Smooth muscle cell (in vitro differentiated cells): ENCODE measurements around the gene RHOBTB3. TPM values are rescaled to one million over a fixed set of nuclear protein-coding genes. Genes with fewer than 3 reads are reported as not detected.

Experiments used
- DNase-seq: peaks from one replicate; lab custom pipeline; 2025; ENCODE audit not compliant: unreplicated experiment; lab: John Stamatoyannopoulos, UW
- H2AFZ ChIP-seq: fragments of 200-600 bp; sonication (generic); 2 replicates; pipeline ENCODE4 v1.6.0; 2016; ENCODE audit warnings: antibody characterized with exemption, low read depth, mild to moderate bottlenecking
- H3F3A ChIP-seq: fragments of 200-600 bp; sonication (generic); 2 replicates; pipeline ENCODE4 v1.6.0; 2017; ENCODE audit warnings: antibody characterized with exemption, low read depth
- H3K27ac ChIP-seq: fragments of 200-600 bp; sonication (generic); 2 replicates; pipeline ENCODE4 v1.5.1; 2016; ENCODE audit warnings: low read depth, mild to moderate bottlenecking
- H3K27me3 ChIP-seq: fragments of 200-600 bp; sonication (generic); 2 replicates; pipeline ENCODE4 v1.6.1; 2016; ENCODE audit warnings: low read depth, mild to moderate bottlenecking
- H3K36me3 ChIP-seq: fragments of 200-600 bp; sonication (generic); 2 replicates; pipeline ENCODE4 v1.5.1; 2016; ENCODE audit warnings: low read depth
- H3K4me1 ChIP-seq: fragments of 200-600 bp; sonication (generic); 2 replicates; pipeline ENCODE4 v1.5.1; 2016; ENCODE audit warnings: low read depth
- H3K4me2 ChIP-seq: fragments of 200-600 bp; sonication (generic); 2 replicates; pipeline ENCODE4 v1.6.0; 2016; ENCODE audit warnings: mild to moderate bottlenecking
- H3K4me3 ChIP-seq: fragments of 200-600 bp; sonication (generic); 2 replicates; pipeline ENCODE4 v1.5.1; 2016; ENCODE audit warnings: mild to moderate bottlenecking
- H3K79me2 ChIP-seq: fragments of 200-600 bp; sonication (generic); 2 replicates; pipeline ENCODE4 v1.6.0; 2016; ENCODE audit warnings: low read depth, mild to moderate bottlenecking
- H3K9ac ChIP-seq: fragments of 200-600 bp; sonication (generic); 2 replicates; pipeline ENCODE4 v1.6.0; 2016; ENCODE audit warnings: low read depth
- H3K9me3 ChIP-seq: fragments of 200-600 bp; sonication (generic); replicated peaks from 2 replicates; pipeline ENCODE4 v1.5.1; 2016; ENCODE audit warnings: low read depth
- H4K20me1 ChIP-seq: fragments of 200-600 bp; sonication (generic); 2 replicates; pipeline ENCODE4 v1.6.0; 2016; ENCODE audit warnings: low read depth
- WGBS: methylation state at CpG from one replicate; pipeline ENCODE4 v1.1.7; 2016; ENCODE audit warnings: low lambda C conversion rate; 5-methylcytosine and 5-hydroxymethylcytosine counted together
- polyA plus RNA-seq: library from polyadenylated mRNA; unstranded; fragments of >200 nt; fragmentation: Nextera tagmentation; extraction: Ambion mirVana; gene quantifications from 2 replicates; pipeline ENCODE4 v1.2.1, GENCODE V29; 2016
- total RNA-seq: library from RNA; depleted of rRNA; stranded (reverse); fragments of >200 nt; gene quantifications from 2 replicates; pipeline ENCODE4 v1.2.3, GENCODE V29; 2014
- TF ChIP-seq, protein P1 (sequence below): fragments of 200-600 bp; sonication (generic); IDR thresholded peaks from 2 replicates; pipeline ENCODE4 v1.5.1; 2017; ENCODE audit warnings: borderline replicate concordance, mild to moderate bottlenecking, antibody characterized with exemption; ENCODE audit not compliant: insufficient read depth, poor library complexity, severe bottlenecking

RHOBTB3 gene
- total and polyA plus RNA-seq, 2 experiments from 2014 or later, result 127 to 213 TPM

DNA sequence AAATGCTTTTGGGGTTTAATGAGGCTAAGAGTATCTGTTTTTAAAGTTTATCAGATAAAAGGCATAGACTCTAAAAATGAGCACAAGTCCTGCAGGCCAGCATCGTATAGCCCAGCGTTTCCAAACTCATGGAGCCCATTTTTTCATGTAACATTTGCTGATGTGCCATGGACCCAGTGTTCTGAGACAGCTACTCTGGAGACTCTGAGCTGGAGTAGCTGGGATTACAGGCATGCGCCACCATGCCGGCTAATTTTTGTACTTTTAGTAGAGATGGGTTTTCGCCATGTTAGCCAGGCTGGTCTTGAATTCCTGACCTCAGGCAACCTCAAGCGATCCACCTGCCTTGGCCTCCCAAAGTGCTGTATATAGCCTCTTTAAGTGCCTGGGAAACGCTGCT lies 75.6 kb downstream of the RHOBTB3 start:
- DNase-seq, result no peak
- Histone ChIP-seq H2AFZ (no peak overlapping the region), H3K9ac (no peak overlapping the region), H3K36me3 (no peaks in the 10 kb centered on the region), H3K4me3 (no peak overlapping the region), H3K79me2 (no peaks in the 10 kb centered on the region), H4K20me1 (no peaks in the 10 kb centered on the region), H3K4me1 (peaks cover 14% of the 10 kb centered on the region), H3K9me3 (no peaks in the 10 kb centered on the region), H3K4me2 (no peak overlapping the region), H3K27me3 (no peaks in the 10 kb centered on the region), H3F3A (peaks cover 19% of the 10 kb centered on the region), H3K27ac (no peak overlapping the region)
- TF ChIP-seq, protein P1, sequence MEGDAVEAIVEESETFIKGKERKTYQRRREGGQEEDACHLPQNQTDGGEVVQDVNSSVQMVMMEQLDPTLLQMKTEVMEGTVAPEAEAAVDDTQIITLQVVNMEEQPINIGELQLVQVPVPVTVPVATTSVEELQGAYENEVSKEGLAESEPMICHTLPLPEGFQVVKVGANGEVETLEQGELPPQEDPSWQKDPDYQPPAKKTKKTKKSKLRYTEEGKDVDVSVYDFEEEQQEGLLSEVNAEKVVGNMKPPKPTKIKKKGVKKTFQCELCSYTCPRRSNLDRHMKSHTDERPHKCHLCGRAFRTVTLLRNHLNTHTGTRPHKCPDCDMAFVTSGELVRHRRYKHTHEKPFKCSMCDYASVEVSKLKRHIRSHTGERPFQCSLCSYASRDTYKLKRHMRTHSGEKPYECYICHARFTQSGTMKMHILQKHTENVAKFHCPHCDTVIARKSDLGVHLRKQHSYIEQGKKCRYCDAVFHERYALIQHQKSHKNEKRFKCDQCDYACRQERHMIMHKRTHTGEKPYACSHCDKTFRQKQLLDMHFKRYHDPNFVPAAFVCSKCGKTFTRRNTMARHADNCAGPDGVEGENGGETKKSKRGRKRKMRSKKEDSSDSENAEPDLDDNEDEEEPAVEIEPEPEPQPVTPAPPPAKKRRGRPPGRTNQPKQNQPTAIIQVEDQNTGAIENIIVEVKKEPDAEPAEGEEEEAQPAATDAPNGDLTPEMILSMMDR, result no peak
- WGBS, result 94% methylated on average over 7 of the region's 7 CpGs

DNA sequence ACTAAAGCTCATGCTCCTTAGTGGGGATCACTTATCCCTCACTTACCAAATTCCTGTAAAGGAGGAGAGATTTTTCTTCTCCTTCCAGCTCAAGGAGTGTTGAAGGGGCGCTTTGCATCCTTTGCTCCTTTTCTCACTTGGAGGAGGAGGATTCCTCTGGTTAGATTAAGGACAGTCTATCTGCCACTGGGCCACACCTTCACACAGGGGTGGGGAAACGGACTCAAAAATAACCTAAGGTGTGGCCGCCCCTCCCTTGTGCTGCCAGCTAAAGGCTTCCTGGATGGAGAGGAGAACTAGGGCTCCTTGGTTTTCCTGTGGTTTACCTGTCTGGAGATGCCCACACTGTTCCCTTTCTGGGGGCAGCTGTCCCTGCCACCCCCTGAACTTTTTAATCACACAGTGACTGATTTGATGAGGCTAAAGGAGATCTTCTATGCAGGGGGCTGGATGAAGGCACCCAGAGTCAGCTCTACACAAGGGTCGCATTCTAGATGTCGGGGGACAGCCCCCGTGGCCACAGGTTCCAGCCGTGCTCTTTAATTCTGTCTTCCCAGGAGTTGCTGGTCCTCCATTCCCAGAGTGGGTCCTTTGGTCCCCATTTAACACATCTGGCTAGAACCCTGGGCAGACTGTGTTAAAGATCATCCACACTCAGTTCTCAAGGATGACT lies 77.0 kb downstream of the RHOBTB3 start:
- WGBS, result 93% methylated on average over 7 of the region's 7 CpGs
- H3K4me3 ChIP-seq, result no peak overlapping the region
- no peak overlapping the region for H3K4me2 ChIP-seq

DNA sequence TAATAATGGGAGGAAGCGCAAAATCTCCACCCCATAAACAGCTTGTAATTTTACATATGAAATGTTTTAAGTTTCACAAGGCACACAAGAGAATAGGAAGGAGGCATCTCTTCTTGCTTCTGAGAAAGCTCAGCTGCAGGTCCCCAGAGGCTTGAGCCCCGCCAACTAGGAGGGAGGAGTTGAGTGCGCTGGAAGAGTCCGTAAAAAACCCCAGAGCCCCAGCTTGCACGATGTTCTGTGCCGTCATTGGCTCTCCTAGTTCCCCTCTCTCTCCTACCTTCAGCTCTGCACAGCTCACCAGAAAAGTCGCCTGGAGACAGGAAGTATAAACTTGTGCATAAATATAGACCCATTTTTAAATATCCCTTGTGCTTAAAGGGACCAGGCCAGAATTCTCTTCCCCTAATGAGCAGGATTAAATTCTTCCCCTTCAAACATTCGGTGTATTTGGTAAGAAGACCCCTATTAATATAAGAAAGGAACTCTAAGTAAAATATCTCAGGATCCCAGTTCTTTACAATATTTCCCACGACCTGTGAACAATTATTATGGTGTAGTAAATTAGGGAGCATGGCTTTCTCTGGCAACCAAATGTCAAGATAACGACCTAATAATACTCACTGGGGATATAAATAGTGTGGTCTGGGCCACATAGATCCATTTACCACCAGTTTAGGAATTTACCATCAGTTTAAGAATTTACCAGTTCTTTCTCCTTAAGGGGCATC lies 77.7 kb downstream of the RHOBTB3 start:
- H3K4me3 ChIP-seq, result no peak overlapping the region
- no peaks in the 10 kb centered on the region for H4K20me1 ChIP-seq
- no peaks in the 10 kb centered on the region for H3K36me3 ChIP-seq
- H3F3A ChIP-seq, result peaks cover 24% of the 10 kb centered on the region
- H3K9me3 ChIP-seq, result no peaks in the 10 kb centered on the region
- no peak overlapping the region for H2AFZ ChIP-seq
- H3K27ac ChIP-seq, result peak overlapping the region; percentile 77
- no peaks in the 10 kb centered on the region for H3K27me3 ChIP-seq
- no peak for DNase-seq
- H3K4me2 ChIP-seq, result peak overlapping the region; percentile 76
- H3K79me2 ChIP-seq, result no peaks in the 10 kb centered on the region
- no peak overlapping the region for H3K9ac ChIP-seq
- H3K4me1 ChIP-seq, result peaks cover 19% of the 10 kb centered on the region
- 31% methylated on average over 10 of the region's 10 CpGs for WGBS
- TF ChIP-seq, protein P1, result no peak

More for the DNA sequence above, 77.0 kb downstream of the RHOBTB3 start:
- no peak for DNase-seq
- Histone ChIP-seq H3K79me2 (no peaks in the 10 kb centered on the region), H3K27me3 (no peaks in the 10 kb centered on the region), H3K27ac (no peak overlapping the region), H3K9ac (no peak overlapping the region), H3F3A (peaks cover 29% of the 10 kb centered on the region), H2AFZ (no peak overlapping the region), H3K9me3 (no peaks in the 10 kb centered on the region), H4K20me1 (no peaks in the 10 kb centered on the region), H3K36me3 (no peaks in the 10 kb centered on the region), H3K4me1 (peaks cover 19% of the 10 kb centered on the region)
- TF ChIP-seq, protein P1, result no peak
